ENCODE results near the gene NCOA5. TPM values are rescaled to one million over a fixed set of nuclear protein-coding genes. Genes with fewer than 3 reads are reported as not detected.
A peak's percentile ranks its signal among the peaks of the same experiment; 100 is the strongest.
"Not testable (repeated sequence)": the region's sequence is repeated elsewhere in the genome, so short reads cannot be mapped to it uniquely, and the experiment has no call there.

The NCOA5 gene
- total and polyA plus RNA-seq, 9 of the 15 experiments (the other 6 are each of a cell fraction or from before 2014, with no cell fraction given) = 3.9 to 22.8 (median 13.8) TPM

DNA sequence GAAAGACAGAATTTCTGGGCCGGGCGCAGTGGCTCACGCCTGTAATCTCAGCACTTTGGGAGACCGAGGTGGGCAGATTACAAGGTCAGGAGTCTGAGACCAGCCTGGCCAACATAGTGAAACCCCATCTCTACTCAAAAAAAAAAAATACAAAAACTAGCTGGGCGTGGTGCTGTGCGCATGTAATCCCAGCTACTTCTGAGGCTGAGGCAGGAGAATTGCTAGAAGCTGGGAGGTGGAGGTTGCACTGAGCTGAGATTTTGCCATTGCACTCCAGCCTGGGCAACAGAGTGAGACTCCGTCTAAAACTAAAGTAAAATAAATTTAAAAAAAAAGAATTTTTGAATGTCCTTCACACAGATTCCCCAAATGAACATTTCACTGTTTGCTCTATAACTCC, 10.7 kb upstream of the NCOA5 start:
- H3K79me2 ChIP-seq (ENCODE audit: control insufficient read depth, insufficient read depth, low read length); CTCF ChIA-PET (ENCODE audit: low intra/inter-chr PET ratio); H3K36me3 ChIP-seq (ENCODE audit: control insufficient read depth, insufficient read depth, low read length); DNase-seq (ENCODE audit: extremely low read depth in 1 of 4, low spot score in 3 of 4); POLR2A ChIA-PET; in situ Hi-C loops (cut with MboI); H3K4me1 ChIP-seq (replicated peaks in 1 of 2; ENCODE audit: control insufficient read depth in 2 of 2, insufficient read depth in 2 of 2, low read length in 2 of 2); H3K9ac ChIP-seq (ENCODE audit: insufficient read depth in 1 of 2, low read depth in 2 of 2, low read length in 2 of 2); ATAC-seq; H3K27ac ChIP-seq (ENCODE audit: extremely low read depth, low read depth, low read length); BruUV-seq (replicated peaks); H3K4me3 ChIP-seq; H3K9me3 ChIP-seq (replicated peaks; ENCODE audit: control insufficient read depth, insufficient read depth, low read depth, low read length); intact Hi-C loops (cut with micrococcal nuclease); H3K9me1 ChIP-seq (ENCODE audit: control insufficient read depth, insufficient read depth, low read length); FAIRE-seq; H4K20me1 ChIP-seq (replicated peaks; ENCODE audit: control insufficient read depth, insufficient read depth, low read length); H3K4me2 ChIP-seq (ENCODE audit: insufficient read depth, low read length); H2AFZ ChIP-seq (ENCODE audit: low read depth, low read length): not testable (repeated sequence)
- peaks cover 42 to 43% of the 10 kb centered on the region in 2 experiments for H3K27me3 ChIP-seq (ENCODE audit: control insufficient read depth in 2 of 2, insufficient read depth in 2 of 2, low read length in 2 of 2)
- 2% methylated on average over 6 of the region's 7 CpGs for WGBS (ENCODE audit: insufficient coverage, low coverage, missing lambda C conversion rate)

DNA sequence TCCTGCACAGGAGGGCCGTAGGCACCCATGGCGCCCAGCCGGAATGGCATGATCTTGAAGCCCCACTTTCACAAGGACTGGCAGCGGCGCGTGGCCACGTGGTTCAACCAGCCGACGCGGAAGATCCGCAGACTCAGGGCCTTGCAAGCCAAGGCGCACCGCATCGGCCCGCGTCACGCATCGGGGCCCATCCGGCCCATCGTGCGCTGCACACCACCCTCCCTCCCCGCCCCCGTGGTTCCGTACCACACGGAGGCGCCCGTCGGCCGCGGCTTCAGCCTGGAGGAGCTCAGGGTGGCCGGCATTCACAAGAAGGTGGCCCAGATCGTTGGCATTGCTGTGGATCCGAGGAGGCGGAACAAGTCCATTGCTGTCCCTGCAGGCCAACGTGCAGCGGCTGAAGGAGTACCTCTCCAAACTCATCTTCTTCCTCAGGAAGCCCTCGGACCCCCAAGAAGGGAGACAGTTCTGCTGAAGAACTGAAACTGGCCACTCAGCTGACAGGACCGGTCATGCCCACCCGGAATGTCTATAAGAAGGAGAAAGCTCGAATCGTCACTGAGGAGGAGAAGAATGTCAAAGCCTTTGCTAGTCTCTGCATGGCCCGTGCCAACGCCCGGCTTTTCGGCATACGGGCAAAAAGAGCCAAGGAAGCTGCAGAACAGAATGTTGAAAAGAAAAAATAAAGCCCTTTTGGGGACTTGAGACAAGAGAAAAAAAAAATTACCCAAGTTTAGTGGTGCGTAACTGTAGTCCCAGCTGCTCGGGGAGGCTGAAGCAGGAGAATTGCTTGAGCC, 9.9 kb upstream of the NCOA5 start:
- H3K27me3 ChIP-seq (ENCODE audit: control insufficient read depth in 2 of 2, insufficient read depth in 2 of 2, low read length in 2 of 2) = peaks cover 38 to 43% of the 10 kb centered on the region in 2 experiments
- no peaks in the 10 kb centered on the region for H3K9me1 ChIP-seq (ENCODE audit: control insufficient read depth, insufficient read depth, low read length)
- H4K20me1 ChIP-seq (replicated peaks; ENCODE audit: control insufficient read depth, insufficient read depth, low read length) = no peaks in the 10 kb centered on the region
- DNase-seq (ENCODE audit: extremely low read depth in 1 of 4, low spot score in 3 of 4) (no peak), ATAC-seq (peak; percentile 58; the same call in 2 of the 3 replicates), FAIRE-seq (no peak)
- ChIA-PET CTCF (ENCODE audit: low intra/inter-chr PET ratio) (no interaction called here), POLR2A (no interaction called here)
- BruUV-seq (replicated peaks) = no TSS peak
- peak overlapping the region in 1 of 2 experiments; percentile 24; a peak in 1 of 4 replicates for H3K9ac ChIP-seq (ENCODE audit: insufficient read depth in 1 of 2, low read depth in 2 of 2, low read length in 2 of 2)
- in situ Hi-C loops (cut with MboI) = no loop called here
- no peaks in the 10 kb centered on the region for H3K79me2 ChIP-seq (ENCODE audit: control insufficient read depth, insufficient read depth, low read length)
- no peak overlapping the region for H2AFZ ChIP-seq (ENCODE audit: low read depth, low read length)
- H3K36me3 ChIP-seq (ENCODE audit: control insufficient read depth, insufficient read depth, low read length) = no peaks in the 10 kb centered on the region
- H3K4me1 ChIP-seq (replicated peaks in 1 of 2; ENCODE audit: control insufficient read depth in 2 of 2, insufficient read depth in 2 of 2, low read length in 2 of 2) = peaks cover 0 to 6% of the 10 kb centered on the region in 2 experiments; a peak in 1 of 5 replicates
- WGBS (ENCODE audit: insufficient coverage, low coverage, missing lambda C conversion rate) = 3% methylated on average over 44 of the region's 48 CpGs
- no peak overlapping the region for H3K27ac ChIP-seq (ENCODE audit: extremely low read depth, low read depth, low read length)
- H3K4me3 ChIP-seq = no peak overlapping the region
- intact Hi-C loops (cut with micrococcal nuclease) = no loop called here
- H3K4me2 ChIP-seq (ENCODE audit: insufficient read depth, low read length) = no peak overlapping the region
- H3K9me3 ChIP-seq (replicated peaks; ENCODE audit: control insufficient read depth, insufficient read depth, low read depth, low read length) = no peaks in the 10 kb centered on the region; the same call in 1 of the 2 replicates
- TF ChIP-seq SAFB (IDR thresholded peaks at IDR 0.05; ENCODE audit: borderline replicate concordance, low read depth, low read length) (0 out of 2 replicates have a peak, but pooled peaks have one; percentile 19), ZNF77 (CRISPR knock-in tag; IDR thresholded peaks at IDR 0.05) (no peak), MCM3 (IDR thresholded peaks at IDR 0.05) (no peak), SP2 (IDR thresholded peaks at IDR 0.05; ENCODE audit: extremely low read depth, low read depth, low read length, poor library complexity, severe bottlenecking) (no peak), MAZ (CRISPR knock-in tag; conservative IDR thresholded peaks at IDR 0.05 in 1 of 2, IDR thresholded peaks at IDR 0.05 in 1 of 2) (0 out of 4 replicates have a peak, but pooled peaks of 1 of the 2 experiments have one; percentile 17), KHSRP (IDR thresholded peaks at IDR 0.05) (no peak), EZH2 (IDR thresholded peaks at IDR 0.05; ENCODE audit: borderline replicate concordance, low read depth, low read length) (no peak), XRCC3 (IDR thresholded peaks at IDR 0.05) (no peak), PYGO2 (tag; IDR thresholded peaks at IDR 0.05) (no peak), SRSF7 (optimal IDR thresholded peaks at IDR 0.05; ENCODE audit: low read depth, low read length) (no peak), ZNF197 (CRISPR knock-in tag; IDR thresholded peaks at IDR 0.05; ENCODE audit: low read depth) (no peak), NFE2 (IDR thresholded peaks at IDR 0.05; ENCODE audit: low read depth) (no peak), KAT8 (IDR thresholded peaks at IDR 0.05; ENCODE audit: low read depth) (no peak), RAD21 (CRISPR knock-in tag; conservative IDR thresholded peaks at IDR 0.05 in 1 of 2, IDR thresholded peaks at IDR 0.05 in 1 of 2) (0 out of 4 replicates have a peak, but pooled peaks of 1 of the 2 experiments have one; percentile 17)
- TF ChIP-seq, protein P1, sequence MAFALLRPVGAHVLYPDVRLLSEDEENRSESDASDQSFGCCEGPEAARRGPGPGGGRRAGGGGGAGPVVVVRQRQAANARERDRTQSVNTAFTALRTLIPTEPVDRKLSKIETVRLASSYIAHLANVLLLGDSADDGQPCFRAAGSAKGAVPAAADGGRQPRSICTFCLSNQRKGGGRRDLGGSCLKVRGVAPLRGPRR (CRISPR knock-in tag; IDR thresholded peaks at IDR 0.05) = no peak
